ENCODE results near the gene EXT2. TPM values are rescaled to one million over a fixed set of nuclear protein-coding genes. Genes with fewer than 3 reads are reported as not detected.

EXT2 gene
- total RNA-seq, 1 experiment from 2014 or later, result 39.1 TPM

GRCh38 chr11:44066732-44067141 lies 28.7 kb upstream of the EXT2 start:
- H3K4me3 Mint-ChIP-seq, result peak overlapping the region; percentile 76
- TF ChIP-seq GABPB1 (CRISPR knock-in tag; IDR thresholded peaks at IDR 0.05) (no peak), ARID4B (CRISPR knock-in tag; IDR thresholded peaks at IDR 0.05; ENCODE audit: borderline replicate concordance) (no peak), ZMAT4 (CRISPR knock-in tag; IDR thresholded peaks at IDR 0.05) (no peak), ATF6 (CRISPR knock-in tag; IDR thresholded peaks at IDR 0.05) (no peak), ATF3 (CRISPR knock-in tag; conservative IDR thresholded peaks at IDR 0.05) (no peak), ZNF219 (CRISPR knock-in tag; IDR thresholded peaks at IDR 0.05; ENCODE audit: borderline replicate concordance) (no peak)
- H3K36me3 Mint-ChIP-seq, result no peaks in the 10 kb centered on the region
- no peaks in the 10 kb centered on the region for H3K9me3 Mint-ChIP-seq
- POLR2A ChIA-PET, result interaction anchor here (0.5 to 0.6 kb wide), 2 partner anchors 8 to 272 kb away, joined by 3 to 4 read pairs; no protein-coding TSS in a partner anchor
- H3K4me1 Mint-ChIP-seq, result peaks cover 36% of the 10 kb centered on the region
- no peak for DNase-seq (ENCODE audit: low spot score)
- H3K27me3 Mint-ChIP-seq (ENCODE audit: low read depth), result peaks cover 10% of the 10 kb centered on the region
- peak overlapping the region; percentile 37 for H3K27ac Mint-ChIP-seq
- CTCF ChIA-PET, result interaction anchor here (0.7 to 3.0 kb wide), 10 partner anchors 10 to 177 kb away, joined by 3 to 13 read pairs (median 4); partner anchors contain the start of gene EXT2
- no peak for ATAC-seq

- Mint-ChIP-seq H3K36me3 (no peaks in the 10 kb centered on the region), H3K27me3 (ENCODE audit: low read depth) (peaks cover 10% of the 10 kb centered on the region), H3K4me3 (peak overlapping the region; percentile 76), H3K27ac (no peak overlapping the region), H3K9me3 (no peaks in the 10 kb centered on the region), H3K4me1 (peaks cover 36% of the 10 kb centered on the region)
- CTCF ChIA-PET, result interaction anchor here (0.8 to 2.5 kb wide), 7 partner anchors 9 to 178 kb away, joined by 3 to 13 read pairs (median 4); partner anchors contain the start of gene EXT2
- POLR2A ChIA-PET, result no interaction called here
- TF ChIP-seq ESRRA (CRISPR knock-in tag; IDR thresholded peaks at IDR 0.05; ENCODE audit: borderline replicate concordance) (no peak), KAT7 (CRISPR knock-in tag; IDR thresholded peaks at IDR 0.05; ENCODE audit: borderline replicate concordance) (no peak), CREM (CRISPR knock-in tag; IDR thresholded peaks at IDR 0.05) (no peak), ELF4 (CRISPR knock-in tag; IDR thresholded peaks at IDR 0.05; ENCODE audit: low read depth) (no peak), FOXJ3 (CRISPR knock-in tag; IDR thresholded peaks at IDR 0.05; ENCODE audit: borderline replicate concordance) (no peak), NR2C2 (CRISPR knock-in tag; IDR thresholded peaks at IDR 0.05) (no peak), IRF1 (CRISPR knock-in tag; IDR thresholded peaks at IDR 0.05) (no peak), CTCF (IDR thresholded peaks at IDR 0.05) (no peak), ERG (CRISPR knock-in tag; IDR thresholded peaks at IDR 0.05) (no peak), ZBTB21 (CRISPR knock-in tag; IDR thresholded peaks at IDR 0.05; ENCODE audit: borderline replicate concordance) (no peak), SOX15 (CRISPR knock-in tag; IDR thresholded peaks at IDR 0.05) (no peak), FOXP1 (CRISPR knock-in tag; IDR thresholded peaks at IDR 0.05; ENCODE audit: borderline replicate concordance) (no peak), IRF2 (CRISPR knock-in tag; IDR thresholded peaks at IDR 0.05; ENCODE audit: borderline replicate concordance, low read depth) (no peak), NR1H2 (CRISPR knock-in tag; IDR thresholded peaks at IDR 0.05) (no peak)
- ATAC-seq (no peak), DNase-seq (ENCODE audit: low spot score) (no peak)
Measured at GRCh38 chr11:44067266-44067665, 28.2 kb upstream of the EXT2 start.

Data from WTC11 (cell line).